Measurements from ENCODE around the gene ERI3. TPM values are rescaled to one million over a fixed set of nuclear protein-coding genes. Genes with fewer than 3 reads are reported as not detected.
A peak's percentile ranks its signal among the peaks of the same experiment; 100 is the strongest.

Gene ERI3, protein sequence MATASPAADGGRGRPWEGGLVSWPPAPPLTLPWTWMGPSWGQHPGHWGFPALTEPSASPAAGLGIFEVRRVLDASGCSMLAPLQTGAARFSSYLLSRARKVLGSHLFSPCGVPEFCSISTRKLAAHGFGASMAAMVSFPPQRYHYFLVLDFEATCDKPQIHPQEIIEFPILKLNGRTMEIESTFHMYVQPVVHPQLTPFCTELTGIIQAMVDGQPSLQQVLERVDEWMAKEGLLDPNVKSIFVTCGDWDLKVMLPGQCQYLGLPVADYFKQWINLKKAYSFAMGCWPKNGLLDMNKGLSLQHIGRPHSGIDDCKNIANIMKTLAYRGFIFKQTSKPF
- polyA plus RNA-seq (2012; ENCODE audit: low read depth, missing spikeins): 28.3 TPM

DNA sequence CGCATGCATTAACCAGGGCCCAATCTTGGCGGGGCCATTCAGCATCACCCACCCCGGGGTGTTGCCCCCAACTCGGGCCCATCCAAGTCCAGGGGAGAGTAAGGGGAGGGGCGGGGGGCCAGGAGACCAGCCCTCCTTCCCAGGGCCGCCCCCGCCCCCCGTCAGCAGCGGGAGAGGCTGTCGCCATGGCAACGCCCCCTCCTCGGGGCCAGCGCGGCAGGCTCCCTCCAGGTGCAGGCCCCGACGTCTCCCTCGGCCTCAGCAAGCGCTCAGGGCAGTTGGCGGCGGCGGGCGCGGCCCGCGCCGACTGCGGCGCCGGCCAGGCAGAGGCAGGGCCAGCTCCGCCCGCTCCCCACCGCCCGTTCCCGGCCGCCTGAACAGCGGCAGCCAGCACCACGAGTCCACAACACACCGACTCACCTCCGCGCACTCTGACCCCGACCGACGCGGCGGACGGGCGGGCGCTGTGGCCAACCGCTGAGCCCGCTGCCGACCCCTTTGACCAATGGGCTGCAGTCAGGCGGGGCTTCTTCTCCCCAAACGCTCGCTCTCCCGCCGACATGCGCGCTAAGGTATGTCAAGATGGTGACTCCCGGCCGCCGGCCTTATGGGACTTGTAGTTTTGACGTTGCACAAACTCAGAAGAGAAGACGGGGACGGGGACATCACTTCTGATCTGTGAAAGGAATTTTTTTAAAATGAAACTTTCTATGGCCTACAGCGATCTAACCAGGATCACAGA lies at the start of gene ERI3:
Gene ERI3, minus strand, starts transcription at position 418 of the 742 bp plus-strand sequence. Its CDS starts 231 bp downstream, at position 187.
- DNase-seq (ENCODE audit: insufficient read length, low spot score) (peak; percentile 95), FAIRE-seq (peak; percentile 98)
- TF ChIP-seq POLR2A (IDR thresholded peaks at IDR 0.05; ENCODE audit: low read depth, low read length) (no peak), PAX5 (IDR thresholded peaks at IDR 0.05; ENCODE audit: insufficient read depth, low read length, severe bottlenecking) (no peak), TAF1 (IDR thresholded peaks at IDR 0.05; ENCODE audit: low read depth, low read length) (0 out of 2 replicates have a peak, but pooled peaks have one; percentile 27)

DNA sequence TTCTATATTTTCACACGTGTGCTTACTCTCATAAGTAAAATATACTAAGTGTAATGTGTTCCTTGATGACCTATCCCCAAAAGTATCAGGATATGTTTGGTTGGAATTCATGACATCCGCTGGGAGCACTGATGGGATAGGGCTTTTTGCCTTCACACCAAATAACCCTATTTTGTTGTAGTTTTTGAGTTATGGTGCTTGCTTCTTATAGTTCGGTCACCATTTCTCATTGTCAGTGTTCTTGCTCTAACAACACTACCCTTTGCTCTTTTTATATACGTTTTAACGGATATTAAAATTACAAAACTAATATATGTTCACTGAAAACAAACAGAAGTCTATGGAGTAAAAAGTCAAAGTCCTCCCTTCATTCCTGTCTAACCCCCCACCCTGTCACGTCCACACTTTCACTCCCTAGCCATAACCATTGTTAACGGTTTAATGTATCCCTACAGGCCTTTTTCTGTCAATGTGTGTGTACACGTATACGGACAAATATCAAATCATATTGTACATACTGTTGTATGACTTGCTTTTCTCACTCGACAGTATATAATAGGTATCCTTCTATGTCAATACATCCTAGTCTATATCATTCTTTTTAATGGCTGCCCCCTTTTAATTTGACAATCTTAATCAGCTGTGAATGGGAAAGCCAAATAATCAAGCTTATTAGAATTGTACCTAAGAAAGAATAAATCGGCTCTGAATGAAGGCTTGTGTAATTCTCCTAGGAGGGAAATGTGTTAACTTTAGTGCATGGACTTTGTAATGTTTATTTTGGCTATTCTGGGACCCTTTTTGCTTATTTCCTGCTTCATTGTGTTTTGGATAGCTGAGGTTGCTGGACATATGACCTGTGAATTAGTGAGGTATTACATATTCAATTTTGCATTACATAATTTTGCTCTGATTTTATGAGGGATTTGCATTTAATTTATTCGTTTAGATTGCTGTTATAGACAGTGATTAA lies 46.5 kb upstream of the ERI3 start:
- FAIRE-seq (no peak), DNase-seq (ENCODE audit: insufficient read length, low spot score) (no peak)

DNA sequence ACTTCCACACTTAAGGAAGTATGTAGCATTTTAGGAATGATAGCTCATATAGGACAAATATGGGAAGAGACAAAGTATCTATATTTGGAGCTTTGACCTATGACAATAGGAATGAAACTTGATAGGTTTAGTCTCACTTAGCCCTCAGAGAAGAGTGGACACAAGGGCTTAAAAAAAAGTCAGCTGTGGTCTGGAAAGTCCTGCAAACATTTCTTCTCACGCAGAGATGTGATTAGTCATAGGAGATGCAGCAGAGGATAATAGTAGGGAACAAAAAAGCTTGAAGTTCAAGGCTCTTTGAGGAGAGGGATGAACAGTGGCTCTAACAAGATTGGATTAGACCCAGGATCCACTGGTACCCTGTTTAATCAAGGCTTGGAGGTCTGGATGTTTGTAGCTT lies 35.2 kb upstream of the ERI3 start:
- no peak for FAIRE-seq

More for the DNA sequence above, 46.5 kb upstream of the ERI3 start:
- TF ChIP-seq SPI1 (IDR thresholded peaks at IDR 0.05; ENCODE audit: low read depth, low read length) (no peak), TAF1 (IDR thresholded peaks at IDR 0.05; ENCODE audit: low read depth, low read length) (no peak), POLR2AphosphoS5 (IDR thresholded peaks at IDR 0.05; ENCODE audit: low read depth, low read length) (no peak), POLR2A (IDR thresholded peaks at IDR 0.05; ENCODE audit: low read depth, low read length) (no peak), POU2F2 (IDR thresholded peaks at IDR 0.05; ENCODE audit: low read depth, low read length) (no peak), PAX5 (IDR thresholded peaks at IDR 0.05; ENCODE audit: insufficient read depth, low read length, severe bottlenecking) (no peak)

DNA sequence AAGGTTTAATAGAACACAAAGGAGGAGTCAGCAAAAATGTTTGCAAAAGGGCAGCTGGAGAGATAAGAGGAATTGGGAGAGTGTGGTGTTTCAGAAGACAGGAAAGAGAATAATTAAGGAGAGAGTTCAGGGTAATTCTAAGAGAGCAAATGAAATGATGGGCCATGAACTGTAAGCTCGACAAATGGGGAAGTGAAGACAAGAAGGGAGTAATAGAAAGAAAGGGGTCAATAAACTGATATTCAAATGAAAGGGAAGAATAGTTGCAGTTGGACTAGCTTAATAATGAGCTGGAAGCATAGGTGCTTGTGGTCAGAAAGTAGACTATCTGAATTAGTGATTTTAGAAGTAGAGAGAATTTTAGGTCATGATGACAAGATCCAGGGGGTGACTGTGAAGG lies 34.4 kb upstream of the ERI3 start:
- no peak for DNase-seq (ENCODE audit: insufficient read length, low spot score)
- FAIRE-seq: no peak

More for the DNA sequence above, 35.2 kb upstream of the ERI3 start:
- DNase-seq (ENCODE audit: insufficient read length, low spot score): no peak
- TF ChIP-seq POLR2A (IDR thresholded peaks at IDR 0.05; ENCODE audit: low read depth, low read length) (no peak), TAF1 (IDR thresholded peaks at IDR 0.05; ENCODE audit: low read depth, low read length) (no peak), SPI1 (IDR thresholded peaks at IDR 0.05; ENCODE audit: low read depth, low read length) (no peak), POU2F2 (IDR thresholded peaks at IDR 0.05; ENCODE audit: low read depth, low read length) (no peak), PAX5 (IDR thresholded peaks at IDR 0.05; ENCODE audit: insufficient read depth, low read length, severe bottlenecking) (no peak), POLR2AphosphoS5 (IDR thresholded peaks at IDR 0.05; ENCODE audit: low read depth, low read length) (no peak)

DNA sequence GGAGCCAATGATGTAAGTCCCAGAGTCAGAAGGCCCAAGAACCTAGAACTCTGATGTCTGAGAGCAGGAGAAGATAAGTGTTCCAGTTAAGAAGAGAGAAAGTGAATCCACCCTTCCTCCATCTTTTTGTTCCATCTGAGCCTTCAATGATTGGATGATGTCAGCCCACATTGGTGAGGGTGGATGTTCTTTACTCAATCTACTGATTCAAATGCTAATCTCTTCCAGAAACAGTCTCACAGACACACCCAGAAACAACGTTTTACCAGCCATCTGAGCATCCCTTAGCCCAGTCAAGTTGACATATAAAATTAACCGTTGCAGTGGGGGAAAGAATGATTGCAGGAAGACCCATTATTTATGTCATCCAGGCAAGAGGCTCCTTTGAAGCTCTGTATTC lies 33.5 kb upstream of the ERI3 start:
- DNase-seq (ENCODE audit: insufficient read length, low spot score) (no peak), FAIRE-seq (no peak)
- TF ChIP-seq POU2F2 (IDR thresholded peaks at IDR 0.05; ENCODE audit: low read depth, low read length) (no peak), POLR2AphosphoS5 (IDR thresholded peaks at IDR 0.05; ENCODE audit: low read depth, low read length) (no peak), TAF1 (IDR thresholded peaks at IDR 0.05; ENCODE audit: low read depth, low read length) (no peak), SPI1 (IDR thresholded peaks at IDR 0.05; ENCODE audit: low read depth, low read length) (no peak), POLR2A (IDR thresholded peaks at IDR 0.05; ENCODE audit: low read depth, low read length) (no peak), PAX5 (IDR thresholded peaks at IDR 0.05; ENCODE audit: insufficient read depth, low read length, severe bottlenecking) (no peak)

More for the DNA sequence above, 34.4 kb upstream of the ERI3 start:
- TF ChIP-seq SPI1 (IDR thresholded peaks at IDR 0.05; ENCODE audit: low read depth, low read length): peak; percentile 74
- no peak for TF ChIP-seq POLR2A (IDR thresholded peaks at IDR 0.05; ENCODE audit: low read depth, low read length)

DNA sequence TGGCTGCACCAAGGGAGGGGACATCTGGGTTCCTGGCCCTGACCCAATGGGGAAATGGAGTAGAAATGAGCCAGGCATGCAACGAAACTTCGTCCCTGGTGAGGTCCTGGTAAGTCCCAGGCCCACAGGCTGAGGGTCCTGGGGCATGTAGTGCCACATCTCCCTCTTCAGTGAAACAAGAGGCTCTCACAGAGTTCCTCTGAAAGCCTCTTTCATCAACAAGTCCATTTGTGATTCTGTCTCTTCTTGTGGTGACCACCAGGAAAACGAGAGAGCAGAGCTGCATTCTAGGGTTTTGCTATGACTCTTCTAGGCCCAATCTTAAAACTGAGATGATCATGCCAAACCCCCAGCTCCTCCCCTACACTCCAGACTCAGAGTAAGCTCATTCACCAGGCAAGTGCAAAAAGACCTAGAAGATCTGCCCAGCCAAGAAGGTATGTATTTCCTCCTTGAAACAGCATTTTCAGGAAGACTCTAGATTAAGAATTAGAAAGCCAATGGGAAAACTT lies 25.7 kb upstream of the ERI3 start:
- FAIRE-seq (no peak), DNase-seq (ENCODE audit: insufficient read length, low spot score) (no peak)
- TF ChIP-seq TAF1 (IDR thresholded peaks at IDR 0.05; ENCODE audit: low read depth, low read length) (no peak), POLR2A (IDR thresholded peaks at IDR 0.05; ENCODE audit: low read depth, low read length) (no peak), POLR2AphosphoS5 (IDR thresholded peaks at IDR 0.05; ENCODE audit: low read depth, low read length) (no peak), PAX5 (IDR thresholded peaks at IDR 0.05; ENCODE audit: insufficient read depth, low read length, severe bottlenecking) (no peak), POU2F2 (IDR thresholded peaks at IDR 0.05; ENCODE audit: low read depth, low read length) (no peak), SPI1 (IDR thresholded peaks at IDR 0.05; ENCODE audit: low read depth, low read length) (no peak)

DNA sequence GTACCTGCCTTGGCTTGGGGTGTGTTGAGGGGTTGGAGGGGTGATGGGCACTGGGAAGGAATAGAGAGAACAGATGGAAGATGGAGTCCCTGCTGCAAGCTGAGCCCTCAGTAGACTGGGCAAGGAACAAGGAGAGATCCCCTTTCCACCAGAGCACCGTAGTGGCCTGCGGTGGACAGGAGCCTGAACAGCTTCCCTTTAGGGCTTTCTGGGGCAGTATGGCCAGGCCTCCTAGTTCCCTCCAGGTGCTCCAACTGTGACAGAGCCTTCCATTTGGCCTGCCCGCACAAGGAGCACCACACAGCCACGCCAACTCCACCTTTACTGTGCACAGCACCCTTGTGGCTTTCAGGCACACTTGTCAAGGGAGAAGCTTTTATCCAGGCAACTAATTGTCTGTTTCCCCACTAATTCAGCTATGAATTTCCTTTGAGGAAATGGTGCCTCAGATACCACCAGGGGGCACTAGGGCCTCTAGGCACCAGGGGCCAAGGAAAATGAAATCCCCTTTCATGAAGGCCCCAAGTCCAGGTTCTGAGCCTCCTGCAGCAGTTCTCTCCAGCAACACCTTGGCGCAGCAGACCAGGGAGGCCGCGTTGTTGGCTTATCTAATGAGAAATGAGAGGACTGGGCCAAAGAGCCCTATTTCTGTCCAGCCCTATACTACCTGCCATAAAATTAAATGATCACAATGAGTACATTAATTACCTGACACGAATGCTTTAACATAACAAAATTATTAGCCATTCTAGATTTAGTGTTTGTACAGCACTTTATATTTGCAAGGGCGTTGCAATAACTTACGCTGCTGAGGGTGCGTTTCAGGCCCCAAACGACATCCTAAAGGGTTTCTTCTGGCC lies 23.1 kb upstream of the ERI3 start:
- no peak for TF ChIP-seq SPI1 (IDR thresholded peaks at IDR 0.05; ENCODE audit: low read depth, low read length)
- FAIRE-seq (peak; percentile 59), DNase-seq (ENCODE audit: insufficient read length, low spot score) (peak; percentile 17)

DNA sequence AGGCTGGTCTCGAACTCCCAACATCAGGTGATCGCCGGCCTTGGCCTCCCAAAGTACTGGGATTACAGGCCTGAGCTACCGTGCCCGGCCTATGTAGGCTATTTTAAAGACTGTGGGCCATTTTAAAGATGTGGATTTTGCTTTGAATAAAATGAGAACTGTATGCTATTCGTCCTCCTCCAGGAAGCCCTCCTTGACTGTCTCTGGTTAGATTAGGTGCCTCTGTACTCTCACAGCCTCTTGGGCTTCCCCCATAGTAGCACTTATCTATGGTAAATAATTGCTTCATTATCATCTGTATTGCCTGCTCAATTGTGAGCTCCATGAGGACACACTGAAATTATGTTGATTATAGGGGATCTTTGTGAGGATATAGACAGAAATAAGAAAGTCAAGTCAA lies 20.5 kb upstream of the ERI3 start:
- DNase-seq (ENCODE audit: insufficient read length, low spot score): no peak
- no peak for FAIRE-seq
- TF ChIP-seq POLR2A (IDR thresholded peaks at IDR 0.05; ENCODE audit: low read depth, low read length) (no peak), SPI1 (IDR thresholded peaks at IDR 0.05; ENCODE audit: low read depth, low read length) (no peak), POLR2AphosphoS5 (IDR thresholded peaks at IDR 0.05; ENCODE audit: low read depth, low read length) (no peak), TAF1 (IDR thresholded peaks at IDR 0.05; ENCODE audit: low read depth, low read length) (no peak), POU2F2 (IDR thresholded peaks at IDR 0.05; ENCODE audit: low read depth, low read length) (no peak), PAX5 (IDR thresholded peaks at IDR 0.05; ENCODE audit: insufficient read depth, low read length, severe bottlenecking) (no peak)
